Measurements from ENCODE around the gene KRT16.

DNA sequence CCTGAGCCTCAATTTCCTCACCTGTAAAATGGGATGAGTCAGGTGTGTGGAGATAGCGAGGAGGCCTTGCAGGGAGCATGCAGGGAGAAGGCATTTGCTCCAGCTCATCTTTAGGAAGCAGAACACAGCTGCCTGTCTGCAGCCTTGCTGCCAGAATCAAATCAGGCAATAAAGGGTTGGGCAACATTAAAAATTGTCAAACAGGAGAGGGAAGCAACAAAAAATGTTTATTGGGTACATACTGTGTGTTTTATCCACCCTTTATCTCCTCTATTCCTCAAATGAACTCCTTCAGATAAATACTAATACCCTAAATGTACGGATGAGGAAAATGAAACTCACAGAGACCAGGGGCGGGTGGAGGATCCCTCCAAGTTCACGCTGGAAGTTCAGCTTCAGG, 12.2 kb downstream of the KRT16 start:
- TF ChIP-seq, protein P1, sequence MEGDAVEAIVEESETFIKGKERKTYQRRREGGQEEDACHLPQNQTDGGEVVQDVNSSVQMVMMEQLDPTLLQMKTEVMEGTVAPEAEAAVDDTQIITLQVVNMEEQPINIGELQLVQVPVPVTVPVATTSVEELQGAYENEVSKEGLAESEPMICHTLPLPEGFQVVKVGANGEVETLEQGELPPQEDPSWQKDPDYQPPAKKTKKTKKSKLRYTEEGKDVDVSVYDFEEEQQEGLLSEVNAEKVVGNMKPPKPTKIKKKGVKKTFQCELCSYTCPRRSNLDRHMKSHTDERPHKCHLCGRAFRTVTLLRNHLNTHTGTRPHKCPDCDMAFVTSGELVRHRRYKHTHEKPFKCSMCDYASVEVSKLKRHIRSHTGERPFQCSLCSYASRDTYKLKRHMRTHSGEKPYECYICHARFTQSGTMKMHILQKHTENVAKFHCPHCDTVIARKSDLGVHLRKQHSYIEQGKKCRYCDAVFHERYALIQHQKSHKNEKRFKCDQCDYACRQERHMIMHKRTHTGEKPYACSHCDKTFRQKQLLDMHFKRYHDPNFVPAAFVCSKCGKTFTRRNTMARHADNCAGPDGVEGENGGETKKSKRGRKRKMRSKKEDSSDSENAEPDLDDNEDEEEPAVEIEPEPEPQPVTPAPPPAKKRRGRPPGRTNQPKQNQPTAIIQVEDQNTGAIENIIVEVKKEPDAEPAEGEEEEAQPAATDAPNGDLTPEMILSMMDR (optimal IDR thresholded peaks at IDR 0.05 in 1 of 3, IDR thresholded peaks at IDR 0.05 in 1 of 3, conservative IDR thresholded peaks at IDR 0.05 in 1 of 3; ENCODE audit: extremely low read depth in 1 of 3, insufficient read depth in 2 of 3, low read length in 3 of 3) = no peak
- no peak for TF ChIP-seq EZH2 (IDR thresholded peaks at IDR 0.05; ENCODE audit: low read length)
